Liver (tissue), 3 donors: ENCODE results near the gene BOC.

Source experiments
- ATF3 ChIP-seq: IDR thresholded peaks from 2 replicates; pipeline ENCODE4 v1.6.1; 2016; ENCODE audit warnings: antibody characterized with exemption
- CTCF ChIP-seq: fragments of 150-350 bp; IDR thresholded peaks from 2 replicates; pipeline ENCODE4 v1.5.1; 2017; ENCODE audit warnings: improper control_type of control experiment, low read depth, low read length; ENCODE audit not compliant: missing input control
- GABPA ChIP-seq, 2 donors: IDR thresholded peaks in 1 of 2; conservative IDR thresholded peaks in 1 of 2; 2 replicates each; pipeline ENCODE4 v1.6.1; 2016; ENCODE audit warnings: antibody characterized with exemption in 2 of 2, mild to moderate bottlenecking in 1 of 2, moderate library complexity in 1 of 2
- JUND ChIP-seq, 2 donors: IDR thresholded peaks; 2 replicates each; pipeline ENCODE4 v1.6.1; 2016; ENCODE audit warnings: antibody characterized with exemption in 2 of 2
- MAX ChIP-seq: IDR thresholded peaks from 2 replicates; pipeline ENCODE4 v1.6.1; 2016; ENCODE audit warnings: antibody characterized with exemption
- RAD21 ChIP-seq, 2 donors: IDR thresholded peaks; 2 replicates each; pipeline ENCODE4 v1.6.1; 2016; ENCODE audit warnings: antibody characterized with exemption in 2 of 2, mild to moderate bottlenecking in 2 of 2
- REST ChIP-seq: IDR thresholded peaks from 2 replicates; pipeline ENCODE4 v1.6.1; 2016; ENCODE audit warnings: antibody characterized with exemption, mild to moderate bottlenecking
- RXRA ChIP-seq, 2 donors: IDR thresholded peaks; 2 replicates each; pipeline ENCODE4 v1.6.1; 2017 to 2018; ENCODE audit warnings: antibody characterized with exemption in 2 of 2, mild to moderate bottlenecking in 1 of 2
- SP1 ChIP-seq: IDR thresholded peaks from 2 replicates; pipeline ENCODE4 v1.6.1; 2018; ENCODE audit warnings: antibody characterized with exemption, mild to moderate bottlenecking
- TAF1 ChIP-seq: conservative IDR thresholded peaks from 2 replicates; pipeline ENCODE4 v1.6.1; 2016; ENCODE audit warnings: antibody characterized with exemption, mild to moderate bottlenecking
- donor health status: healthy.
- donor health status: healthy.

GRCh38 chr3:113269661-113270060 is 58.3 kb downstream of the BOC start:
- TF ChIP-seq CTCF: no peak
- TF ChIP-seq MAX: no peak
- TF ChIP-seq RXRA (IDR thresholded peaks at IDR 0.05): no peak
- no peak for TF ChIP-seq REST
- no peak for TF ChIP-seq GABPA (IDR thresholded peaks at IDR 0.05 in 1 of 2, conservative IDR thresholded peaks at IDR 0.05 in 1 of 2)
- no peak for TF ChIP-seq ATF3
- no peak for TF ChIP-seq JUND (IDR thresholded peaks at IDR 0.05)
- no peak for TF ChIP-seq TAF1
- TF ChIP-seq SP1: no peak
- no peak for TF ChIP-seq RAD21 (IDR thresholded peaks at IDR 0.05)
